ENCODE results near the gene ZBTB47.

ZBTB47 gene

DNA sequence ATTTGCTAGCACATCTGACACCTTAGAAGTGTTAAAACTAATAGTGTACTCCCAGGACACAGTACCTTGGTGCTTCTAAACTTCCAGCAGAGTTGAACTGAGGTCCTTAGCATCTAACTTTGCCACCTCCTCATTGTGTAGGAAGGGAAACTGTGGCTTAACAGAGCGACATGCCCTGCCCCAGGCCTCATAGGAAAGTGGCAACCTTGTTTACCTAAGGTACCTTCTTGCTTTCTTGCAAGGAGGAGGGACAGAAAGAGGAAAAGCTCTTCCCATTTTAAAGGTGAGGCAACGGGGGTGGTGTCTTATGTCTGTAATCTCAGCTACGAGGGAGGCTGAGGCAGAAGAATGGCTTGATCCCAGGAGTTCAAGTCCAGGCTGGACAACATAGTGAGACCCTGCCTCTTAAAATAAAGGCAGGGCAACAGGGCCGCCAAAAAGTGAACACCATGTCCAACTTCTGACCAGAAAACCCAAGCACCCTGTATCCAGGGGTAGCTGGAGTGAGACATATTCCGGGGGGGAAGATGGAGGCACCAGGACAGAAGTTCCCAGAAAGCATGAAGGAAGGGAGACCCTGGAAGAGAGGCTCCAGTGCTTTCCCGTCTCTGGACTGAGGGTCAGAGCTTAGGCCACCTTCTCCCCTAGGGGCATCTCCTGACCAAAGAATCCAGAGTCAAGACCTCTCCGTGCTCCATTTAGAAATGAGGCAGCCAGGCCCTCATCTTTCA, 31.3 kb downstream of the ZBTB47 start:
- in situ Hi-C loops (cut with MboI; ENCODE audit: low sequenced_read_pairs) = no loop called here

DNA sequence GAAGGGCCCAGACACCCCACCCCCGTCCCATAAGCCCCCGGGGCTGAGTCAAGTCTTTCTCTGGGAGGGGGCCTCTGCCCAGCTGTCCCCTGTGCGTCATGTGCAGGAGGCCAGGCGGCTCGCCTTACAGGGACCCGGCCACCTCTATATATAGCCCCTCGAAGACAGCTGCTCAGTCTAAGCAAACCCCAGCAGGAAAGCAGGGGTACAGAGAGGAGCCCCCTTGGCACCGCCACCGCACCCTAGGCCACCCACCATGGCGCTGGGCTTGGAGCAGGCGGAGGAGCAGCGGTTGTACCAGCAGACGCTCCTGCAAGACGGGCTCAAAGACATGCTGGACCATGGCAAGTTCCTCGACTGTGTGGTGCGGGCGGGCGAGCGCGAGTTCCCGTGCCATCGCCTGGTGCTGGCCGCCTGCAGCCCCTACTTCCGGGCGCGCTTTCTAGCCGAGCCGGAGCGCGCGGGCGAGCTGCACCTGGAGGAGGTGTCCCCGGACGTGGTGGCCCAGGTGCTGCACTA, 31.9 kb downstream of the ZBTB47 start, which contains the start of gene KLHL40:
KLHL40 (plus strand) TSS at position 175 of the 519 bp plus-strand sequence; CDS start at position 257, 82 bp downstream.
- in situ Hi-C loops (cut with MboI; ENCODE audit: low sequenced_read_pairs) = no loop called here

DNA sequence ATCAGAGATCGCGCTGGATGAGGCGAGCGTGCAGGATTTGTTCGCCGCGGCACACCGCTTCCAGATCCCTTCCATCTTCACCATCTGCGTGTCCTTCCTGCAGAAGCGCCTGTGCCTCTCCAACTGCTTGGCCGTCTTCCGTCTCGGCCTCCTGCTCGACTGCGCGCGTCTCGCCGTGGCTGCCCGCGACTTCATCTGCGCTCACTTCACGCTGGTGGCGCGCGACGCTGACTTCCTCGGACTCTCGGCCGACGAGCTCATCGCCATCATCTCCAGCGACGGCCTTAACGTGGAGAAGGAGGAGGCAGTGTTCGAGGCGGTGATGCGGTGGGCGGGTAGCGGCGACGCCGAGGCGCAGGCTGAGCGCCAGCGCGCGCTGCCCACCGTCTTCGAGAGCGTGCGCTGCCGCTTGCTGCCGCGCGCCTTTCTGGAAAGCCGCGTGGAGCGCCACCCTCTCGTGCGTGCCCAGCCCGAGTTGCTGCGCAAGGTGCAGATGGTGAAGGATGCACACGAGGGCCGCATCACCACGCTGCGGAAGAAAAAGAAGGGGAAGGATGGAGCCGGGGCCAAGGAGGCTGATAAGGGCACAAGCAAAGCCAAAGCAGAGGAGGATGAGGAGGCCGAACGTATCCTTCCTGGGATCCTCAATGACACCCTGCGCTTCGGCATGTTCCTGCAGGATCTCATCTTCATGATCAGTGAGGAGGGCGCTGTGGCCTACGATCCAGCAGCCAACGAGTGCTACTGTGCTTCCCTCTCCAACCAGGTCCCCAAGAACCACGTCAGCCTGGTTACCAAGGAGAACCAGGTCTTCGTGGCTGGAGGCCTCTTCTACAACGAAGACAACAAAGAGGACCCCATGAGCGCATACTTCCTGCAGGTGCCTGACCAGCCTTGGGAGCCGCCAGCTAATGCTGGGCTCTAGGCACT, 32.7 kb downstream of the ZBTB47 start:
- in situ Hi-C loops (cut with MboI; ENCODE audit: low sequenced_read_pairs) = no loop called here

DNA sequence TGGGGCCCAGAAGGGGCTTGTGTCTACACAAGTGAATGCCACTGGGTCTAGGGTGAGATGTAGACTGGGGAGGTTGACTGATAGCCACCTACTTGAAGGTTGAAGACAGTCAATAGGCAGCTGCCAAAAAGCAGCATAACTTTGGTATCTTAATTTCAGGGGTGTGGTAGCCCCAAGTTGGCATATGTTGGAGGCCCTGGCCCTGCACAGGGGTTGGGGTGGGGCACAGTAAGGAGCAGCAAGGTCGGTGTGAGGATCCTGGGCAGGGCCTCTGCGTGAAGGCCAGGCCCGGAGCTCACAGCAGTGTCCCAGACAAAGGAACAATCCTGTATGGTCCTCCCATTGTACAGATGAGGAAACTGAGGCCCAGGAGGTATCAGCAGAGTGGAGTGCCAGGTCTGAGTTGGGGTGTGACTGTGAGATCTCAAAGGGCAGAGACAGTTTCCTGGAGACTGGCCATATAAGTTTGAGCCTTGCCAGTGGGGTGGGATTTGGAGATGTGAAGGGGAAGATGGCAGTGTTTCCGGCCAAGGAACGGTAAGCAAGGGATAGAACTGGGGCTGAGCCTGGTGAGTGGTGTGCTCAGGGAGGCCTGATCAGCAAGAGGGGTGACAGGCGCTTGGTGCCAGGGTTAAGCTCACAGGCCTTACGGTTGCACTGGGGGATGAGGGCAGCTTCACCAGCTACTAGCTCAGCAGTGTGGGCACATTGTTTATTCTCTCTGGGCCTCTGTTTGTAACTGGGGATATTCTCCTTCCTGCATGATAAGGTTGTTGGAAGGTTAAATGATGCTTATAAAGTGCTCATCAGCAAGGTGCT, 33.5 kb downstream of the ZBTB47 start:
- in situ Hi-C loops (cut with MboI; ENCODE audit: low sequenced_read_pairs) = no loop called here

DNA sequence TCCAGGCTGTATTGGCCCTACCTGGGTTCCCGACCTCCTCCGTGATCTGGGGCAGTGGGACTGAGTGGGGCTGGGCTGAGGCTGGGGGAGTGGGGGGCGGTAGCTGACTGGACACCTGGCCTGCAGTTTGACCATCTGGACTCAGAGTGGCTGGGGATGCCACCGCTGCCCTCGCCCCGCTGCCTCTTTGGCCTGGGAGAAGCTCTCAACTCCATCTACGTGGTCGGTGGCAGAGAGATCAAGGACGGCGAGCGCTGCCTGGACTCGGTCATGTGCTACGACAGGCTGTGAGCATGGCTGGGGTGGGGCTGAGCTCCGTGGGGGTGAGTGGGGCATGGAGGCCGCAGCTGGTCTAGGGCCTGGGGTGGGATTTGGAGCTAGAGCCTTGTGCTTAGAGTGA, 34.5 kb downstream of the ZBTB47 start:
- in situ Hi-C loops (cut with MboI; ENCODE audit: low sequenced_read_pairs) = no loop called here

DNA sequence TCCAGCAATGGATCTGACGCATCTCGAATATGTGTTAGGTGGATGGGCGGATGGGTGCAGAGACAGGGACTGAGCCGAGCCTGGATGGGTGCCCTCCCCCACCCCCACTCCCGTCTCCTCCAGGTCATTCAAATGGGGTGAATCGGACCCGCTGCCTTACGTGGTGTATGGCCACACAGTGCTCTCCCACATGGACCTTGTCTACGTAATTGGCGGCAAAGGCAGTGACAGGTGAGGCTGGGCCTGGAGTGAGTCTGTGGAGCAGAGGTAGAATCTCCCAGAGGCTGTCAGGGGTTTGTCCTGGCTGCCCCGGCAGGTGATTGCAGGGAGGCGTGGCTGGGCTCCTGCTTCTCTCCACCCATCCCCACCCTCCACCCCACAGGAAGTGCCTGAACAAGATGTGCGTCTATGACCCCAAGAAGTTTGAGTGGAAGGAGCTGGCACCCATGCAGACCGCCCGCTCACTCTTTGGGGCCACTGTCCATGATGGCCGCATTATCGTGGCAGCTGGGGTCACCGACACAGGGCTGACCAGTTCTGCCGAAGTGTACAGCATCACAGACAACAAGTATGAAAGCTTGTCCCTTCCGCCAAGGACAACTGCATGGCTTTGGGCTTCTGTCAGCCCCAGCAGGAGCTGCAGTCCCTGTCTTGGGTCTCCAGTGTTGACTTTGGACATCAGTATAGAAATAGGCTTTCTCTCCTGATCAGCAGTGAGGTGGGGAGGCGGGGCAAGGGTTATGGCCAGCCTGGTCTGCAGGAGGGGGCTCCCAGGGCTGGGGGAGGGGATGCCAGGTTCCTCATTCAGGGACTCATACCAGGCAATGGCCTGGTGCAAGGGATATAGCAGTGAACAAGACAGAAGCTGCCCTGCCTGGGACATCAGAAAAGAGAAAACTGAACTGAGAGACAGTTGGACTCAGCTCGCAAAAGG, 35.3 kb downstream of the ZBTB47 start:
- in situ Hi-C loops (cut with MboI; ENCODE audit: low sequenced_read_pairs) = no loop called here

DNA sequence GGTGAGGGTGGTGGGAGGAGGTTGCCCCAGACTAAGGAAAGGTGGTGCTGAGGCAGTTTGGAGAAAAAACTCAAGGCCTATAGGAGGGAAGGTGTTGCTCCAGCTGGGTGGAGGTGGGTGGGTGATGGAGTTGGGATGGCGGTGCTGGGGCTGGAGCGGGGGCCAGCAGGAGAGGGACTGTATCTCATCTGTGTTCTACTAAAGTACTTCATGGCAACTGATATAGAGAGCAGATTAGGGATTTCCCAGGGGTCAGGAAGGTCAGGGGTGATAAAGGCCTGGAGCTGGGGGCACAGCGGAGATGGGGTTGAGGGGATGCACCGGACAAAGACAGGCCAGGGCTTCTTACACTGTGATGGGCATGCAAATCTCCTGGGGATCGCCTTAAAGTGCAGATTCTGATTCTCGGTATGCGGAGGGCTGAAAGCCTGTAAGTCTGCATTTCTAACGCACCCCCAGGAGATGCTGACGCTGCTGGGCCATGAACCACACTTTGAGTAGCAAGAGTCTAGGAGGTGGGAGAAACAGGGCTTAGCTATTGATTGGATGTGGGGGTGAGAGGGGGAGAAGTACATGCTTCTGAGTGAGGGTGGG, 36.0 kb downstream of the ZBTB47 start:
- in situ Hi-C loops (cut with MboI; ENCODE audit: low sequenced_read_pairs) = no loop called here

DNA sequence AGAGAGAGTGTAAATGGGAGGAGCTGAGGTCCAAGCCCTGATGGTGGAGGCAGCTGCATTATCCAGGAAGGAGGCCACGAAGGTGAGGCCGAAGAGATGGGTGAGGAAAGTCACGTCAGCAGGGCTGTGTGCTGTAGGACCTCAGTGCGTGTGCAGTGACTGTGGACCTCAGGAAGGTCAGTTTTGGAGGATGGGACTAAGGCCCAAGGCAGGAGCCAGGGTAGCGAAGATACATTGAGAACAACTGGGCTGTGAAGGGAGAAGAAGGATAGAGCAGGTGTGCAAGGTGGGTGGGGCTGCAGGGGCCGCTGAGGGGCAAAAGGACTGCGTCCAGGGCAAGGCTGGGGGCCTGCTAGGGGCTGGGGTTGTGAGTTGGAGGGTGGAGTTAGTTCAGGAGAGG, 36.7 kb downstream of the ZBTB47 start:
- in situ Hi-C loops (cut with MboI; ENCODE audit: low sequenced_read_pairs) = no loop called here

DNA sequence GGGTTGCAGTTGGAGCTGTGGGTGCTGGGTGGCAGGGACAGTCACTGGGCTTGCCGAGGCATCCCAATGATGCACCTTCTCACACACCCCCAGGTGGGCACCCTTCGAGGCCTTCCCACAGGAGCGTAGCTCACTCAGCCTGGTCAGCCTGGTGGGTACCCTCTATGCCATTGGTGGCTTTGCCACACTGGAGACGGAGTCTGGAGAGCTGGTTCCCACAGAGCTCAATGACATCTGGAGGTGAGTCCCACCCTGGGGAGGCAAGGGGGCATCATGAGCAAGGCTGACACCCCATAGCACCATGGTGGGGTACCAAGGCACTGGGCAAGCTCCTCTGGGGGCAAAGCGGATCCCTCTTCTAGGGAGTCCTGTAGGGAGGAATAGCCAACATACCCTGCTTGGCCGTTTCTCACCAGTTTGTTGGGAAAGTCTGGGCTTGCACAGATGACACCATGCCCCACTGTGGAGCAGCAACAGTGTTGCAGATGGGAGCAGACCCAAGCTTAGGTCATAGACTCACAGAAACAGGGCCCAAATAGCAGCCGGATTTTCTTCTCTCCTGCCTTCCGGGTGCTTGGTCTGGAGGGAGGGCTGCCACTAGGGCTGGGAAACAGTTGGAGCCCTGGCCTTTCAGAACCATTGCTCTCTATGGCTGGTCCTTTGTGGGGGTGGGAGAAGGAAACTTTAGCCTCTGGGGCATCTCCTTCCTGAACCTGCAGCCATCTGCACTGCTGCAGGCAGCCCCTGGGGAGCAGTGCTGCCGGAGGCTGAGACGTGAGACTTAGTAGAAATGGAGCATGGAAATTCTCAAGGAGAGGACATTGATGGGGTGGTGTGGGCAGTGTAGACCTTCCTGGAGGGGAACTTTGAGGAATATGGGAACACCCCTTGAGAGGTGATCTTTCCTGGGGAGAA, 37.5 kb downstream of the ZBTB47 start:
- in situ Hi-C loops (cut with MboI; ENCODE audit: low sequenced_read_pairs) = no loop called here

DNA sequence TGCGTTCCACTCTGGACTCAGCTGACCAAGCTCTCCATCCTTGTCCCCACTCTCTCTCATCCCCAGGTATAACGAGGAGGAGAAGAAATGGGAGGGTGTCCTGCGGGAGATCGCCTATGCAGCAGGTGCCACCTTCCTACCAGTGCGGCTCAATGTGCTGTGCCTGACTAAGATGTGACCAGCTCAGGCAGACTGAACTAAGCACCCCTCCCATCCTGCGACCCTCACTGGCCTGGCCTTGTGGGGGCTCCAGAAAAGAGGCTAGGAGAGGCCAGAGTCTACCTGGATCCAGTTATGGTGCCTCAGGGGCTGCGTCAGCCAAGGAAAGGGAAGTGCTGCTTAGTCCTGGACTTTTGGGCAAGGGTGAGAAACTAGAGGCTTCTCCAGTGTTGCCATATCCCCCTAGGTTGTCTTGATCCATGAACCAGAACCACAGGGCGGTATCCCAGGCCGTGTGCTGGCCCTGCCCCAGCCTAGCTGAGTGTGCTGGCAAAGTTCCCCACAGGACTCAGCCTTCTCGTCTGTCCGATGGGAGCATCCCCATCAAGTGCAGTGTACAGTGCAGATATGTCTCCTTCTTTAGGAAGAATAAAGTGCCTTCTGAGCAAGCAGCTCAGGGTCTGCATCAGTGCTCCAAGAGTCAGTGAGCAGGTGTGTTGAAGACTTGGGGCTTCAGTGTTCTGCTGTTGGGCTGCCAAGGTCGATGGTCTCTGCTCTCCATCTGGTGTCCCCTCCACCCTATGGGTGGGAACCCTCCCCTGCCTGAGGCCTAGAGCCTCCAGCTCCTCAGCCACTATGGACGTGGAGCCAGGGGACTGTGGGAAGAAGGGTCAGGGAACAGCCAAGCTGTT, 38.5 kb downstream of the ZBTB47 start:
- in situ Hi-C loops (cut with MboI; ENCODE audit: low sequenced_read_pairs) = no loop called here

DNA sequence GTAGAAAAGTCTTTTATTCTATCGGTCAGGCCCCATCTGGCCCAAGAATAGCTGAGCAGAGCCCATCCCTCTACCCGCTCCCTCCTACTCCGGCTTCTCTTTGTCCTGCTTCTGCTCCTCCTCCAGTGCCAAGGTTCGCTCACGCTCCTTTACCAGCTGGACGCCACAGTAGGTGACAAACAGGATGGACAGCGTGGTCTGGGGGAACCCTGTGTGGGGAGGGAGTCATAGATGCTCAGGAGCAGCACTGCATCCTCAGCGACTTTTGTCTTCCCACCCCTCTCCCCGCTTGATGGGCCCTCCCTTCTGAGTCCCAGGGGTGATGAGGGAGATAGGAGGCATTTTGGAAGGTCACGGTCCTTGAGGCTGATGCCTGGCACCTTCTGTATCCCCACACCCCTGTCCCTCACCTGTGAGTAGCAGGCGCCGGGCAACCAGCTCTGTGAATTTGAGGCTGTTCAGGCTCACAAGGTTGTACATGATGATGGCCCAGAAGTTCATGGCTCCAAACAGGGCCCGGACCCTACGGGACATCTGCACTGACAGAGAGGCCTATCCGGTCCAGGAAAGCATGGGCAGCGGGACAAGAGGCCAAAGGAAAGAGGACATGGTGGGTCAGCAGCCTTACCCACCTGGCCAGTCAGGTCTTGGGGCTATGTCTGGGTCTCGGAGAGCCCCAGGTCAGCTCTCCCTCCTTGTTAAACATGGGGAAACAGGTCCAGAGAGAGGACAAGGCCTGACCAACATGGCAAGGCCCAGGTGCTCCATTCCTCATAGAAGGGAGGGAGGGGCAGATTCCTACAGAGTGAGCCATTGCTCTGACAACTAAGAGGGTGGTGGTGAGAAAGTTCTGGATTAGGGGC, 39.4 kb downstream of the ZBTB47 start:
- in situ Hi-C loops (cut with MboI; ENCODE audit: low sequenced_read_pairs) = no loop called here

DNA sequence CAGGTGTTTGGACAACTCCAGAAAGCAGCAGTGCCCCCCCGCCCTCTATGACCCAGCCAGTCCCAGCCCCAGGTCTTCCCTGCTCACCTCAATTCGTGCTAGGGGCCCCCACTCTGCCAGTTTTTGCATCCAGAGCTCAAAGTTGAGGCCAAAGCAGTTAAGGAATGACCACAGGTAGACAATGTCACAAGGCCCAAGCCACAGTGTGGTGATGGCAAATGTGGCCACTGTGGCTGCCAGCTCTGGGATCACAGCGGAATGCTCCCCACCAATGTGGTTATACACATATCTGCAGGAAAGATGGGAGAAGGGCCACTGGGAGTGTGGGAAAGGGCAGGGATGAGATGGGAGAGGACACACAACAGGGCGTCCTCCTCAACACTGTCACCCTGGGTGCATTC, 40.0 kb downstream of the ZBTB47 start:
- in situ Hi-C loops (cut with MboI; ENCODE audit: low sequenced_read_pairs) = no loop called here

DNA sequence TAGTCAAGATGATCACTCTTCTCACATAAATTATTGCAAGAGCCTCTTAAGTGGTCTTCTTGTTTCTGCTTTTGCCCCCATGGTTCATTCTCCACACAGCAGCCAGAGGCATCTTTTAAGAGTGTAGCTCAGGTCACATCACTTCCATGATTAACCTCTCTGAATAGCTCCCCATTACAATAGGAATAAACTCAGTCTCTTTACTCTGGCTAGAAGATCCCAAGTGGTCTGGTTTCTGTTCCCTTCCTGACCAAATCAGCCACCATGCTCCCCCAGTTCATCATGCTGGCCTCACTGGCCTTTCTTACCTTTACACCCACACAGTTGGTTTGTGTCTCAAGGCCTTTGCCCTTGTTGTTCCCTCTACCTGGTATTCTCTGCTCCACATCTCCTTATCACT, 40.9 kb downstream of the ZBTB47 start:
- in situ Hi-C loops (cut with MboI; ENCODE audit: low sequenced_read_pairs) = no loop called here

DNA sequence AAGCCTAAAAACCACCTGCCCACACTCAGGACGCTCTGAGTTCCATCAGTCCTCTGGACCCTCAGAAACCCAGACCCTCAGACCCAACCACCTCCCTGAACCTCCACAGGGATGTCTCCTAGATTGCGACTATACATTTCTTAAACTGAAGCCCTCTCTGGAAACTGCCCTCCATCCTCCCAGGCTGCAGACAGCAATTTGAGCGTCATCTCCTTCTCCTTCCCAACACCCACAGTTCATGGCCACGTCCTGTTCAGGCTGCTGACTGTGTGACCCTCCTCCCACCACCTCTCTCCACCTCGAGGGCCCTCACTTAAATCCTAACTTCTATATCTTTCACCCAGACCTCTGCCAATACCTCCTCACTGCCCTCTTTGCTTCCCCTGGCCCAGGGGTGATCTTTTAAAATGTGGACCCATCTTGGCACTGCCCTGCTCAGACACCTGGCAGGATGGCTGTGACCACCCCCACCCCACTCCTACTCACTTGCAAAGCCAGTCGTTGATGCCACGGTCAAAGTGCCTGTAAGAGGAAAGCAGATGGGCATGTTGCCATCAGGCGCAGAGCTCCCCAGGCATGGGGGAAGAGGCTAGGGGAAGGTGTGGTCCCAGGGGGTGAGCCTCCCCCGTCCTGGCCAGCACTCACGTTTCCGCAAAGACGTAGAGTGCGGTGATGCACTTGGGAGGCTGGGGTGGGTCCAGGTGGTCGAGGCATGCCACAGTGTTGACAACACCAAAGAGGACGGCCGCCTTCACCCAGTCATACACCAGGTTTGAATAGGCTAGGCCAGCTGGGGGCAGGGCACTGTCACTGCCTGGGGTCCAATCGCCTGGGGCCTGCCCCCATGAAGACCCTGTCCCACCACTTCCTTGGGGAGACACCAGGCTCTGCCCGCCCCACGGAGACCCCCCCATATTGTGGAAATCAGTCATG, 43.1 kb downstream of the ZBTB47 start:
- in situ Hi-C loops (cut with MboI; ENCODE audit: low sequenced_read_pairs) = no loop called here

DNA sequence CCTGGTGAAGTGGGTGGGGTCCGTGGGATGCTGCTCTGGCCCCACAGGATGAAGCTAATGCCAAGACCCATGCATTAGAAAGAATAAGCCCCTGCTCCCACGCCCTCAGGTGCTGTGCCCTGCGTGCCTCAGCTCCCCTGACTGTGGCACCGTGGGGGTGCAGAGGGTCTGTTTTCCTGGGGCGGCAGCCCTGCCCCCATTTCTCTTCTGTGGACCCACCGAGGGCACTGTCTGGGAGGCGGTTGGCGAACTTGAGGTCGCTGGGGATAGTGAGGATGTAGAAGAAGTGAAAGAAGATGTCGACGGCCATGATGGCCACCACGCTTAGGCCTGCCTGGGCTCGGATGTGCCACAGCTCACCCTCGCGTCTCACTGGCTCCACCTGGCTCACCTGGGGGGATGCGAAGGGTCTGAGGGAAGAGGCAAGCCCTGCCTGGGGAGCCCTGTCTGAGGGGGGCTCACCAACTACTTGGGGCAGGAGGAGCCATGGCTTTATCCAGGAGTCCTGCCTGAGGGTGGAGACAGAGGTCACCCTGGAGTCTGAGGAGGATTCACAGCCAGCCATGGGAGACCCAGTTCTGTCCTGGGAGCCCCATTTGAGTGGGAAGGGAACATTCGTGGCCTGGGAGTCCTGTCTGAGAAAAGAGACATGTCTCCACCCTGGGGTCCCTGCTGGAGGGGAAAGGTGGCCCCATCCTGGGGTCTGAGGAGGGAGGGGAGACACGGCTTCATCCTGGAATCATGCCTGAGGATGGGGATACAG, 44.0 kb downstream of the ZBTB47 start:
- in situ Hi-C loops (cut with MboI; ENCODE audit: low sequenced_read_pairs) = no loop called here
